HL-60 (cell line): ENCODE data around the gene KANK4.

Experiments used
- DNase-seq, 2 experiments: peaks; one replicate each; pipeline ENCODE4 v3.0.0-alpha.2; 2010 to 2020; ENCODE audit warnings: low read depth in 1 of 2, low spot score in 1 of 2
- H3K27ac ChIP-seq: fragments of 250-450 bp; sonication (Bioruptor Pico); replicated peaks from 2 replicates; pipeline ENCODE4 v1.5.1; 2020; ENCODE audit warnings: mild to moderate bottlenecking, moderate library complexity
- H3K27me3 ChIP-seq: fragments of 250-450 bp; sonication (Bioruptor Pico); 2 replicates; pipeline ENCODE4 v1.5.1; 2021; ENCODE audit warnings: mild to moderate bottlenecking, moderate library complexity; ENCODE audit not compliant: insufficient read depth, poor library complexity, severe bottlenecking
- H3K4me3 ChIP-seq: replicated peaks from 2 replicates; pipeline ENCODE4 v1.5.1; 2011; ENCODE audit warnings: mild to moderate bottlenecking, control low read depth, low read length; ENCODE audit not compliant: insufficient read depth
- GABPA ChIP-seq: IDR thresholded peaks from 2 replicates; pipeline ENCODE4 v1.6.1; 2012; ENCODE audit warnings: low read depth
- POLR2AphosphoS5 ChIP-seq: IDR thresholded peaks from 2 replicates; pipeline ENCODE4 v1.6.1; 2012; ENCODE audit warnings: low read depth
- SPI1 ChIP-seq: IDR thresholded peaks from 2 replicates; pipeline ENCODE4 v1.6.1; 2012; ENCODE audit warnings: low read depth, mild to moderate bottlenecking, borderline replicate concordance
- TF ChIP-seq, protein P1 (sequence below): IDR thresholded peaks from 2 replicates; pipeline ENCODE4 v1.6.1; 2012; ENCODE audit warnings: low read depth; ENCODE audit not compliant: insufficient replicate concordance
- TF ChIP-seq, protein P2 (sequence below): IDR thresholded peaks from one replicate; pipeline ENCODE4 v1.5.1; 2011; ENCODE audit warnings: low read length, control low read depth, inconsistent platforms; ENCODE audit not compliant: insufficient read depth

The KANK4 gene

DNA sequence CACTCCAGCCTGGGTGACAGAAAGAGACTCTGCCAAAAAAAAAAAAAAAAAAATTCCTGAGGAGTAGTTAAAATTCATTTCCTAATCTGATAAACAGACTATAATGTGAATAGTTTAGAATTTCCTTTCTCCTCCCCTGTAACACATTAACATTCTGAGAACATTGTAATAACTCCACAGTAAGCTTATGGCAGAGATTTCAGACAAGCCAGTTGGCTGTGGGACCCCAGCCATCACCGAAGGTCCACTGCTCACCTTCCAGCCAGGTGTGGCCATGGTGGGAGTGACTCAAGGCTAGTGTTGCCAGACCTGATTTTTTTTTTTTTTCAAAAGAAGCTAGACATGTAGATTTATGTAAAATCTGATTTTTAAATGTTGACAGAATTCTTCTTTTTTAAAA, 11.8 kb downstream of the KANK4 start:
- no peak for DNase-seq
- TF ChIP-seq, protein P1, sequence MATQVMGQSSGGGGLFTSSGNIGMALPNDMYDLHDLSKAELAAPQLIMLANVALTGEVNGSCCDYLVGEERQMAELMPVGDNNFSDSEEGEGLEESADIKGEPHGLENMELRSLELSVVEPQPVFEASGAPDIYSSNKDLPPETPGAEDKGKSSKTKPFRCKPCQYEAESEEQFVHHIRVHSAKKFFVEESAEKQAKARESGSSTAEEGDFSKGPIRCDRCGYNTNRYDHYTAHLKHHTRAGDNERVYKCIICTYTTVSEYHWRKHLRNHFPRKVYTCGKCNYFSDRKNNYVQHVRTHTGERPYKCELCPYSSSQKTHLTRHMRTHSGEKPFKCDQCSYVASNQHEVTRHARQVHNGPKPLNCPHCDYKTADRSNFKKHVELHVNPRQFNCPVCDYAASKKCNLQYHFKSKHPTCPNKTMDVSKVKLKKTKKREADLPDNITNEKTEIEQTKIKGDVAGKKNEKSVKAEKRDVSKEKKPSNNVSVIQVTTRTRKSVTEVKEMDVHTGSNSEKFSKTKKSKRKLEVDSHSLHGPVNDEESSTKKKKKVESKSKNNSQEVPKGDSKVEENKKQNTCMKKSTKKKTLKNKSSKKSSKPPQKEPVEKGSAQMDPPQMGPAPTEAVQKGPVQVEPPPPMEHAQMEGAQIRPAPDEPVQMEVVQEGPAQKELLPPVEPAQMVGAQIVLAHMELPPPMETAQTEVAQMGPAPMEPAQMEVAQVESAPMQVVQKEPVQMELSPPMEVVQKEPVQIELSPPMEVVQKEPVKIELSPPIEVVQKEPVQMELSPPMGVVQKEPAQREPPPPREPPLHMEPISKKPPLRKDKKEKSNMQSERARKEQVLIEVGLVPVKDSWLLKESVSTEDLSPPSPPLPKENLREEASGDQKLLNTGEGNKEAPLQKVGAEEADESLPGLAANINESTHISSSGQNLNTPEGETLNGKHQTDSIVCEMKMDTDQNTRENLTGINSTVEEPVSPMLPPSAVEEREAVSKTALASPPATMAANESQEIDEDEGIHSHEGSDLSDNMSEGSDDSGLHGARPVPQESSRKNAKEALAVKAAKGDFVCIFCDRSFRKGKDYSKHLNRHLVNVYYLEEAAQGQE, result no peak
- no peak for TF ChIP-seq POLR2AphosphoS5
- TF ChIP-seq, protein P2, sequence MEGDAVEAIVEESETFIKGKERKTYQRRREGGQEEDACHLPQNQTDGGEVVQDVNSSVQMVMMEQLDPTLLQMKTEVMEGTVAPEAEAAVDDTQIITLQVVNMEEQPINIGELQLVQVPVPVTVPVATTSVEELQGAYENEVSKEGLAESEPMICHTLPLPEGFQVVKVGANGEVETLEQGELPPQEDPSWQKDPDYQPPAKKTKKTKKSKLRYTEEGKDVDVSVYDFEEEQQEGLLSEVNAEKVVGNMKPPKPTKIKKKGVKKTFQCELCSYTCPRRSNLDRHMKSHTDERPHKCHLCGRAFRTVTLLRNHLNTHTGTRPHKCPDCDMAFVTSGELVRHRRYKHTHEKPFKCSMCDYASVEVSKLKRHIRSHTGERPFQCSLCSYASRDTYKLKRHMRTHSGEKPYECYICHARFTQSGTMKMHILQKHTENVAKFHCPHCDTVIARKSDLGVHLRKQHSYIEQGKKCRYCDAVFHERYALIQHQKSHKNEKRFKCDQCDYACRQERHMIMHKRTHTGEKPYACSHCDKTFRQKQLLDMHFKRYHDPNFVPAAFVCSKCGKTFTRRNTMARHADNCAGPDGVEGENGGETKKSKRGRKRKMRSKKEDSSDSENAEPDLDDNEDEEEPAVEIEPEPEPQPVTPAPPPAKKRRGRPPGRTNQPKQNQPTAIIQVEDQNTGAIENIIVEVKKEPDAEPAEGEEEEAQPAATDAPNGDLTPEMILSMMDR, result no peak
- no peak for TF ChIP-seq SPI1
- TF ChIP-seq GABPA, result no peak
- no peak overlapping the region for H3K27ac ChIP-seq
- no peak overlapping the region for H3K4me3 ChIP-seq
- no peaks in the 10 kb centered on the region for H3K27me3 ChIP-seq

DNA sequence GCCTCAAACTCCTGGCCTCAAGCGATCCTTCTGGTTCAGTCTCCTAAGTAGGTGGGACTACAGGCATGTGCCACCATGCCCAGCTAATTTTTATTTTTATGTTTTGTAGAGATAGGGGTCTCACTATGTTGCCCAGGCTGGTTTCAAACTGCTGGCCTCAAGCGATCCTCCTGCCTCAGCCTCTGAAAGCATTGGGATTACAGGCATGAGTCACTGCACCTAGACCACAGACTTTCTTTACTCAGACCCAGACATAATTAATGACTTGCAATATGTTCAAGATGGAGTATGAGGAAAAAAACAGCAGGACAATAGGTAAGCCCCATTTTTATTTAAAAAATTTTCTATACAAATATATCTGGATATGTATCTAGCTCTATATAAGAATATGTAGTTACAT, 13.2 kb downstream of the KANK4 start:
- Histone ChIP-seq H3K27me3 (no peaks in the 10 kb centered on the region), H3K4me3 (no peak overlapping the region), H3K27ac (no peak overlapping the region)
- DNase-seq, result no peak
- TF ChIP-seq, protein P2, result no peak
- TF ChIP-seq GABPA (no peak), POLR2AphosphoS5 (no peak), SPI1 (no peak)
- TF ChIP-seq, protein P1, result no peak

GRCh38 chr1:62304975-62305374, 14.3 kb downstream of the KANK4 start:
- H3K27me3 ChIP-seq, result no peaks in the 10 kb centered on the region
- TF ChIP-seq GABPA, result no peak
- H3K4me3 ChIP-seq, result no peak overlapping the region
- DNase-seq, result no peak
- H3K27ac ChIP-seq, result no peak overlapping the region

GRCh38 chr1:62304515-62304914, 14.7 kb downstream of the KANK4 start:
- Histone ChIP-seq H3K4me3 (no peak overlapping the region), H3K27ac (no peak overlapping the region), H3K27me3 (no peaks in the 10 kb centered on the region)
- TF ChIP-seq, protein P1, result no peak
- no peak for TF ChIP-seq GABPA
- TF ChIP-seq POLR2AphosphoS5, result no peak
- TF ChIP-seq, protein P2, result no peak
- TF ChIP-seq SPI1, result no peak
- DNase-seq, result no peak
